CD4-positive, alpha-beta T cell treated with Interleukin-4 for 1 hour (primary cell): ENCODE data around the gene ASB5.
"Not testable (repeated sequence)": the region's sequence is repeated elsewhere in the genome, so short reads cannot be mapped to it uniquely, and the experiment has no call there.

Source experiments
- DNase-seq, 2 donors: peaks; one replicate each; pipeline ENCODE4 v3.0.0-alpha.2; 2020 to 2022

ASB5 gene

GRCh38 chr4:176268963-176269362 is at the start of gene ASB5:
ASB5 (minus strand) TSS chr4:176269222; CDS start chr4:176269108, 114 bp downstream.
- no peak for DNase-seq

GRCh38 chr4:176313596-176314336 is 44.7 kb upstream of the ASB5 start:
- DNase-seq, result no peak

GRCh38 chr4:176309772-176310171 is 40.8 kb upstream of the ASB5 start:
- no peak for DNase-seq

GRCh38 chr4:176309046-176309445 is 40.0 kb upstream of the ASB5 start:
- no peak for DNase-seq

- no peak for DNase-seq
Measured at GRCh38 chr4:176308441-176308840, 39.4 kb upstream of the ASB5 start.

- DNase-seq, result no peak
Measured at GRCh38 chr4:176307666-176307930, 38.6 kb upstream of the ASB5 start.

- DNase-seq, result no peak
Measured at GRCh38 chr4:176306837-176307665, 38.0 kb upstream of the ASB5 start.

- DNase-seq, result no peak
Measured at GRCh38 chr4:176303938-176304337, 34.9 kb upstream of the ASB5 start.

GRCh38 chr4:176302283-176303275 is 33.6 kb upstream of the ASB5 start:
- no peak for DNase-seq

GRCh38 chr4:176300565-176300964 is 31.5 kb upstream of the ASB5 start:
- DNase-seq, result no peak

- DNase-seq, result no peak
Measured at GRCh38 chr4:176300036-176300435, 31.0 kb upstream of the ASB5 start.

- no peak for DNase-seq
Measured at GRCh38 chr4:176298664-176299063, 29.6 kb upstream of the ASB5 start.

GRCh38 chr4:176295907-176296306 is 26.9 kb upstream of the ASB5 start:
- not testable (repeated sequence) for DNase-seq

- DNase-seq, result no peak
Measured at GRCh38 chr4:176293660-176294059, 24.6 kb upstream of the ASB5 start.

- DNase-seq, result no peak
Measured at GRCh38 chr4:176292920-176293319, 23.9 kb upstream of the ASB5 start.

- DNase-seq, result no peak
Measured at GRCh38 chr4:176291748-176292147, 22.7 kb upstream of the ASB5 start.

GRCh38 chr4:176290520-176290919 is 21.5 kb upstream of the ASB5 start:
- no peak for DNase-seq

- no peak for DNase-seq
Measured at GRCh38 chr4:176289561-176289960, 20.5 kb upstream of the ASB5 start.

GRCh38 chr4:176288020-176288419 is 19.0 kb upstream of the ASB5 start:
- no peak for DNase-seq

- no peak for DNase-seq
Measured at GRCh38 chr4:176287546-176287945, 18.5 kb upstream of the ASB5 start.

- DNase-seq, result no peak
Measured at GRCh38 chr4:176286728-176287127, 17.7 kb upstream of the ASB5 start.

GRCh38 chr4:176279560-176279959 is 10.5 kb upstream of the ASB5 start:
- not testable (repeated sequence) for DNase-seq
